ENCODE results near the gene NEAT1. TPM values are rescaled to one million over a fixed set of nuclear protein-coding genes. Genes with fewer than 3 reads are reported as not detected.

The NEAT1 gene
- total and polyA plus RNA-seq, 9 of the 15 experiments (the other 6 are each of a cell fraction or from before 2014, with no cell fraction given), result 20.1 to 389 (median 62.8) TPM

GRCh38 chr11:65479184-65480145 lies 56.9 kb downstream of the NEAT1 start (continued):
- TF ChIP-seq ARID3B (CRISPR knock-in tag; IDR thresholded peaks at IDR 0.05; ENCODE audit: borderline replicate concordance), result no peak
- TF ChIP-seq CREB5 (CRISPR knock-in tag; IDR thresholded peaks at IDR 0.05), result no peak
- peak; percentile 36 for TF ChIP-seq CHD4 (IDR thresholded peaks at IDR 0.05; ENCODE audit: insufficient read depth, insufficient replicate concordance, low read depth, low read length, poor library complexity, severe bottlenecking)
- no peak for TF ChIP-seq MIER1 (IDR thresholded peaks at IDR 0.05; ENCODE audit: low read depth)
- no peak for TF ChIP-seq ZNF830 (CRISPR knock-in tag; IDR thresholded peaks at IDR 0.05)
- no peak for TF ChIP-seq CLOCK (CRISPR knock-in tag; IDR thresholded peaks at IDR 0.05; ENCODE audit: borderline replicate concordance)
- no peak for TF ChIP-seq CEBPZ (IDR thresholded peaks at IDR 0.05; ENCODE audit: borderline replicate concordance, low read depth, low read length)
- no peak for TF ChIP-seq NFIX (CRISPR knock-in tag; IDR thresholded peaks at IDR 0.05; ENCODE audit: low read depth)
- TF ChIP-seq ELF2 (CRISPR knock-in tag; IDR thresholded peaks at IDR 0.05), result no peak
- TF ChIP-seq BCOR (IDR thresholded peaks at IDR 0.05), result 0 out of 2 replicates have a peak, but pooled peaks have one; percentile 25
- no peak for TF ChIP-seq CREB3L1 (IDR thresholded peaks at IDR 0.05; ENCODE audit: borderline replicate concordance, low read depth)
- no peak for TF ChIP-seq NCOA2 (IDR thresholded peaks at IDR 0.05; ENCODE audit: partially characterized antibody in 2 of 2)
- no peak for TF ChIP-seq HOXB6 (CRISPR knock-in tag; IDR thresholded peaks at IDR 0.05; ENCODE audit: borderline replicate concordance)
- peak; percentile 47 for TF ChIP-seq TBP (optimal IDR thresholded peaks at IDR 0.05; ENCODE audit: low read depth, low read length)

Measured in K562 (cell line).